Hematopoietic multipotent progenitor cell treated with erythropoietin and hydrocortisone succinate and interleukin-3 and kit ligand, for 17 days (in vitro differentiated cells): ENCODE measurements around the gene SP8.

Experiments used
- DNase-seq: peaks from one replicate; pipeline ENCODE4 v3.0.0-alpha.2; 2015; ENCODE audit warnings: low spot score

Gene SP8

GRCh38 chr7:20794676-20795075, 8.0 kb upstream of the SP8 start:
- no peak for DNase-seq

- DNase-seq: no peak
Observed at GRCh38 chr7:20793694-20794394, 7.2 kb upstream of the SP8 start.

GRCh38 chr7:20793248-20793647, 6.6 kb upstream of the SP8 start:
- no peak for DNase-seq

- DNase-seq: no peak
Observed at GRCh38 chr7:20791538-20792434, 5.1 kb upstream of the SP8 start.

- no peak for DNase-seq
Observed at GRCh38 chr7:20790375-20790774, 3.7 kb upstream of the SP8 start.

GRCh38 chr7:20788420-20788990, 1.8 kb upstream of the SP8 start:
- no peak for DNase-seq

GRCh38 chr7:20787660-20788419, 1.2 kb upstream of the SP8 start:
- no peak for DNase-seq

GRCh38 chr7:20786421-20786778, 286 bp downstream of the SP8 start:
- DNase-seq: no peak

GRCh38 chr7:20786049-20786412, 655 bp downstream of the SP8 start:
- DNase-seq: no peak

- DNase-seq: no peak
Observed at GRCh38 chr7:20785157-20786048, 1.3 kb downstream of the SP8 start.

- DNase-seq: no peak
Observed at GRCh38 chr7:20784388-20785156, 2.1 kb downstream of the SP8 start.

- no peak for DNase-seq
Observed at GRCh38 chr7:20783700-20784387, 2.8 kb downstream of the SP8 start.

GRCh38 chr7:20783125-20783699, 3.5 kb downstream of the SP8 start:
- no peak for DNase-seq

GRCh38 chr7:20779041-20779440, 7.6 kb downstream of the SP8 start:
- no peak for DNase-seq

GRCh38 chr7:20778063-20778721, 8.5 kb downstream of the SP8 start:
- DNase-seq: no peak

- no peak for DNase-seq
Observed at GRCh38 chr7:20777377-20778062, 9.2 kb downstream of the SP8 start.

- no peak for DNase-seq
Observed at GRCh38 chr7:20776942-20777341, 9.7 kb downstream of the SP8 start.

GRCh38 chr7:20776214-20776911, 10.3 kb downstream of the SP8 start:
- DNase-seq: no peak
